NCI-H2081 treated with DMSO at 0.1 percent for 48 hours (cell line): ENCODE measurements around the gene NRCAM.
A peak's percentile ranks its signal among the peaks of the same experiment; 100 is the strongest.
"Not testable (repeated sequence)": the region's sequence is repeated elsewhere in the genome, so short reads cannot be mapped to it uniquely, and the experiment has no call there.

ENCODE experiments used
- DNase-seq: peaks from one replicate; lab custom pipeline; 2025; lab: John Stamatoyannopoulos, UW

The NRCAM gene

GRCh38 chr7:108402865-108403264 lies 53.4 kb downstream of the NRCAM start:
- DNase-seq: no peak

GRCh38 chr7:108396080-108396479 lies 60.2 kb downstream of the NRCAM start:
- DNase-seq: no peak

- DNase-seq: no peak
These were observed 60.8 kb downstream of the NRCAM start for GRCh38 chr7:108395426-108395825.

- DNase-seq: not testable (repeated sequence)
These were observed 63.1 kb downstream of the NRCAM start for GRCh38 chr7:108393097-108393496.

- DNase-seq: not testable (repeated sequence)
These were observed 68.5 kb downstream of the NRCAM start for GRCh38 chr7:108387686-108388085.

- DNase-seq: no peak
These were observed 70.3 kb downstream of the NRCAM start for GRCh38 chr7:108385834-108386422.

GRCh38 chr7:108384716-108385483 lies 71.3 kb downstream of the NRCAM start:
- DNase-seq: no peak

GRCh38 chr7:108382932-108383331 lies 73.3 kb downstream of the NRCAM start:
- DNase-seq: no peak

- DNase-seq: no peak
These were observed 75.7 kb downstream of the NRCAM start for GRCh38 chr7:108380517-108380916.

- DNase-seq: peak; percentile 27
These were observed 80.0 kb downstream of the NRCAM start for GRCh38 chr7:108376206-108376605.

- no peak for DNase-seq
These were observed 80.6 kb downstream of the NRCAM start for GRCh38 chr7:108375668-108376067.

GRCh38 chr7:108374899-108375298 lies 81.3 kb downstream of the NRCAM start:
- DNase-seq: no peak

GRCh38 chr7:108372618-108373017 lies 83.6 kb downstream of the NRCAM start:
- DNase-seq: no peak

- no peak for DNase-seq
These were observed 85.6 kb downstream of the NRCAM start for GRCh38 chr7:108370616-108371015.

- DNase-seq: peak; percentile 54
These were observed 87.8 kb downstream of the NRCAM start for GRCh38 chr7:108368466-108368865.

- DNase-seq: peak; percentile 33
These were observed 88.3 kb downstream of the NRCAM start for GRCh38 chr7:108367946-108368345.

- DNase-seq: no peak
These were observed 88.9 kb downstream of the NRCAM start for GRCh38 chr7:108367314-108367713.

GRCh38 chr7:108363659-108364058 lies 92.6 kb downstream of the NRCAM start:
- DNase-seq: no peak

- DNase-seq: no peak
These were observed 96.0 kb downstream of the NRCAM start for GRCh38 chr7:108360058-108360800.

- DNase-seq: peak; percentile 96
These were observed 97.7 kb downstream of the NRCAM start for GRCh38 chr7:108358553-108358952.

- DNase-seq: peak; percentile 87
These were observed 104.5 kb downstream of the NRCAM start for GRCh38 chr7:108351729-108352131.

GRCh38 chr7:108348913-108349312 lies 107.3 kb downstream of the NRCAM start:
- no peak for DNase-seq

GRCh38 chr7:108347616-108348015 lies 108.6 kb downstream of the NRCAM start:
- no peak for DNase-seq
